A673 (cell line): ENCODE measurements around the gene DEFB124. TPM values are rescaled to one million over a fixed set of nuclear protein-coding genes. Genes with fewer than 3 reads are reported as not detected.

Experiments used
- BruUV-seq: library from RNA; stranded (reverse); fragments of 400-500 nt; replicated peaks from 2 replicates; lab custom pipeline; 2021; lab: Mats Ljungman, UMichigan
- CTCF ChIA-PET: fragments of 300-600 bp; sonication (Branson Sonifier 250); formaldehyde crosslinking; loops from one replicate; lab custom pipeline; 2022; ENCODE audit warnings: antibody characterized with exemption; lab: Charles Lee
- POLR2A ChIA-PET: fragments of 300-600 bp; sonication (Branson Sonifier 250); formaldehyde crosslinking; loops from one replicate; lab custom pipeline; 2022; ENCODE audit warnings: antibody characterized with exemption; ENCODE audit not compliant: low non-redundant PET; lab: Charles Lee
- DNase-seq: peaks from one replicate; pipeline ENCODE4 v3.0.0-alpha.2; 2015; ENCODE audit warnings: low spot score
- H3K27ac ChIP-seq: fragments of 200-600 bp; sonication (generic); 2 replicates; pipeline ENCODE4 v1.5.1; 2016; ENCODE audit warnings: mixed run types, low read depth, mild to moderate bottlenecking, mixed read lengths, antibody characterized with exemption, low read length; ENCODE audit not compliant: poor library complexity, severe bottlenecking
- H3K27me3 ChIP-seq: fragments of 200-600 bp; sonication (generic); replicated peaks from 2 replicates; pipeline ENCODE4 v1.6.1; 2017; ENCODE audit warnings: mixed run types, low read depth, mild to moderate bottlenecking, mixed read lengths, antibody characterized with exemption, low read length; ENCODE audit not compliant: insufficient read depth, poor library complexity
- H3K36me3 ChIP-seq: fragments of 200-600 bp; sonication (generic); 2 replicates; pipeline ENCODE4 v1.6.1; 2016; ENCODE audit warnings: mixed run types, mild to moderate bottlenecking, mixed read lengths, antibody characterized with exemption, low read length; ENCODE audit not compliant: insufficient read depth, poor library complexity, severe bottlenecking
- H3K4me1 ChIP-seq: fragments of 200-600 bp; sonication (generic); 2 replicates; pipeline ENCODE4 v1.6.1; 2017; ENCODE audit warnings: mixed run types, mild to moderate bottlenecking, mixed read lengths, antibody characterized with exemption, low read length; ENCODE audit not compliant: insufficient read depth, poor library complexity, severe bottlenecking
- H3K4me3 ChIP-seq: fragments of 200-600 bp; sonication (generic); 2 replicates; pipeline ENCODE4 v1.5.1; 2016; ENCODE audit warnings: low read depth, mixed run types, mild to moderate bottlenecking, mixed read lengths, low read length; ENCODE audit not compliant: poor library complexity, severe bottlenecking
- H3K9me3 ChIP-seq: fragments of 200-600 bp; sonication (generic); 2 replicates; pipeline ENCODE4 v1.6.1; 2016; ENCODE audit warnings: mixed run types, low read depth, mild to moderate bottlenecking, mixed read lengths, antibody characterized with exemption, low read length; ENCODE audit not compliant: poor library complexity, severe bottlenecking
- EZH2 ChIP-seq: fragments of 200-600 bp; sonication (generic); IDR thresholded peaks from 2 replicates; pipeline ENCODE4 v1.6.1; 2017; ENCODE audit warnings: borderline replicate concordance, low read depth, mild to moderate bottlenecking, mixed read lengths, antibody characterized with exemption, low read length; ENCODE audit not compliant: poor library complexity, severe bottlenecking
- intact Hi-C: fragments of 100-400 bp; cut with micrococcal nuclease; formaldehyde crosslinking; loops from one replicate; pipeline ENCODE4 v1.10.0; 2022; ENCODE audit not compliant: unreplicated experiment
- total RNA-seq: library from RNA; stranded (reverse); gene quantifications from 2 replicates; pipeline ENCODE4 v1.2.3, GENCODE V29; 2021
- TF ChIP-seq, protein P1 (sequence below): fragments of 300-800, 200-600 bp; sonication (generic); conservative IDR thresholded peaks from 2 replicates; pipeline ENCODE4 v1.5.1; 2017; ENCODE audit warnings: low read depth, mild to moderate bottlenecking, antibody characterized with exemption, low read length, moderate library complexity, mixed read lengths

Gene DEFB124
- total RNA-seq, 1 experiment from 2014 or later, result not detected

DNA sequence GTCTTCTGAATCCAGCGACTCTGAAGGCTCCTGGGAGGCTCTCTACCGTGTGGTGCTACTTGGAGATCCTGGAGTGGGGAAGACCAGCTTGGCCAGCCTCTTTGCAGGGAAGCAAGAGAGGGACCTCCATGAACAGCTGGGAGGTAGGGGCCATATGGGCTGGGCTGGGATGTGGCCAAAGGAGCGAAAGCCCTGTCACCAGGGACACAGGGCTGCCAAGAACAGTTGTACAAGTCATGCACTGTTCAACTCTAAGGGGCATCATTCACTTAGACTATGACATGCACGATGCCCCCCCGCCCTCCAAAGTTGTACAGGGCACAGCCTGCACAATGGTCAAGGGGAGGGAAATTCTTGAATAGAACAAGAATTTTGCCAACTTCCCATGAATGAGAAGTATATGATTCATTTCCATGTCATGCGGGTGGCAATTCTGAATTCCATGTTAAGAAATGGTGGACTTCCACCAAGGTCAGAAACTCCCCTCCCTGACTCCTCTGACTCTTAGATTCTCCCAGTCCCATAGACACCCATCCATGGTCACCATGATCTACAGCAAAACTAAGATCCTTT is 1.8 kb upstream of the DEFB124 start:
- no TSS peak for BruUV-seq
- H3K9me3 ChIP-seq, result no peaks in the 10 kb centered on the region
- H3K36me3 ChIP-seq, result no peaks in the 10 kb centered on the region
- no peak overlapping the region for H3K4me3 ChIP-seq
- intact Hi-C loops, result no loop called here
- POLR2A ChIA-PET, result no interaction called here
- CTCF ChIA-PET, result no interaction called here
- no peaks in the 10 kb centered on the region for H3K4me1 ChIP-seq
- H3K27ac ChIP-seq, result no peak overlapping the region
- no peak for TF ChIP-seq EZH2
- TF ChIP-seq, protein P1, sequence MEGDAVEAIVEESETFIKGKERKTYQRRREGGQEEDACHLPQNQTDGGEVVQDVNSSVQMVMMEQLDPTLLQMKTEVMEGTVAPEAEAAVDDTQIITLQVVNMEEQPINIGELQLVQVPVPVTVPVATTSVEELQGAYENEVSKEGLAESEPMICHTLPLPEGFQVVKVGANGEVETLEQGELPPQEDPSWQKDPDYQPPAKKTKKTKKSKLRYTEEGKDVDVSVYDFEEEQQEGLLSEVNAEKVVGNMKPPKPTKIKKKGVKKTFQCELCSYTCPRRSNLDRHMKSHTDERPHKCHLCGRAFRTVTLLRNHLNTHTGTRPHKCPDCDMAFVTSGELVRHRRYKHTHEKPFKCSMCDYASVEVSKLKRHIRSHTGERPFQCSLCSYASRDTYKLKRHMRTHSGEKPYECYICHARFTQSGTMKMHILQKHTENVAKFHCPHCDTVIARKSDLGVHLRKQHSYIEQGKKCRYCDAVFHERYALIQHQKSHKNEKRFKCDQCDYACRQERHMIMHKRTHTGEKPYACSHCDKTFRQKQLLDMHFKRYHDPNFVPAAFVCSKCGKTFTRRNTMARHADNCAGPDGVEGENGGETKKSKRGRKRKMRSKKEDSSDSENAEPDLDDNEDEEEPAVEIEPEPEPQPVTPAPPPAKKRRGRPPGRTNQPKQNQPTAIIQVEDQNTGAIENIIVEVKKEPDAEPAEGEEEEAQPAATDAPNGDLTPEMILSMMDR, result no peak
- no peak for DNase-seq
- peaks cover 36% of the 10 kb centered on the region for H3K27me3 ChIP-seq

DNA sequence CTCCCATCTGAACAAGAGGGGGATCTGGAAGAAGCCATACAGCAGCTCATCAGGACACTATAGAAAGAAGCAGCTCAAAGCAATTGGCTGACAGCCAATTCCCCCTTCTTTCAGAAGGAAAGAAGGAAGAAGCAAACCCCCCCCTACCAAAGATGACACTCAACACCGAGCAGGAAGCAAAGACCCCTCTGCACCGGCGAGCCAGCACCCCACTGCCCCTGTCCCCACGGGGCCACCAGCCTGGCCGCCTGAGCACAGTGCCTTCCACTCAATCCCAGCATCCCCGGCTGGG is 1.3 kb upstream of the DEFB124 start:
- H3K27me3 ChIP-seq, result peaks cover 36% of the 10 kb centered on the region
- H3K4me3 ChIP-seq, result no peak overlapping the region
- no peaks in the 10 kb centered on the region for H3K9me3 ChIP-seq
- intact Hi-C loops, result no loop called here
- no peak for DNase-seq
- H3K27ac ChIP-seq, result no peak overlapping the region
- no peaks in the 10 kb centered on the region for H3K4me1 ChIP-seq
- TF ChIP-seq EZH2, result no peak
- TF ChIP-seq, protein P1, result no peak
- ChIA-PET POLR2A (no interaction called here), CTCF (no interaction called here)
- H3K36me3 ChIP-seq, result no peaks in the 10 kb centered on the region
- BruUV-seq, result no TSS peak

DNA sequence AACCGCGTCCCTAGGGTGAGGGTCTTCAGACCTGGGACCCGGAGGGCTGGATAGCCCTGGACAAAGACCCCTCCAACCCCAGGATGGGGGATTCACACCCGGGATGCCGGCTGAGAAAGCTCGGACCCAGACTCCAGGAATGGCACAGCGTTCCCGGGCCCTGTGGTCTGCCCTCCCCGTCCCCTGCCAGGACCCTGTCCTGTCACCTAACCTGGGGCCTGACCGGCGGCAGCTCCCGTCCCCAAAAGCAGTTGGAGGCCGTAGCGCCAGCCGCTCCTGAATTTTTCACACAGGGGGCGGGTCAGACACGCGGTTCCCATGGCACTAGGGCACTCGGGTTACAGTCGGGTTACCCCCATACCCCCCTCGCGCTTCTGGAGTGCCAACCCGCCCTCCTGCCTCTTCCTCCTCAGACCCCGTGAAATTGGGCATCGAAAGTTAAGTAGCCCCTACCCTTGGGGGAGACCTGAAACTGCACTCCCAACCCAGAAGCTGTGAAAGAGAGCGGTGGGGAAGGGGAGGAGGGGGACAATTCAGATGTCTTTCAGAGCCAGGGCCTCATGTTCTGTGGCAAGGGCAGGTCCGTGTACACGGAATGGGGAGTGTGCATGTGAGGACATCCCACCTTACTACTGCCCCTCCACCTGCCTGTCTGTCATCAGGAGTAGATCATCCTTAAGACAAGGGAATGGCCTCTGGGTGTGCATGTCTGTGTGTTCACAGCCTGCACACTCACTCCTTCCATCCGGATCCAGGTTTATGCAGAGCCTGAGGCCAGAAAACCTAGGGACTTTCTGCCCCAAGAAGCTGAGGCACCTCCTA is 756 bp upstream of the DEFB124 start:
- ChIA-PET POLR2A (no interaction called here), CTCF (no interaction called here)
- Histone ChIP-seq H3K9me3 (no peaks in the 10 kb centered on the region), H3K36me3 (no peaks in the 10 kb centered on the region), H3K4me1 (no peaks in the 10 kb centered on the region), H3K27me3 (peaks cover 36% of the 10 kb centered on the region), H3K4me3 (no peak overlapping the region), H3K27ac (no peak overlapping the region)
- intact Hi-C loops, result no loop called here
- no peak for DNase-seq
- BruUV-seq, result no TSS peak
- TF ChIP-seq, protein P1, result no peak
- TF ChIP-seq EZH2, result no peak
